ENCODE results near the gene CDC42BPB. TPM values are rescaled to one million over a fixed set of nuclear protein-coding genes. Genes with fewer than 3 reads are reported as not detected.

The CDC42BPB gene
- polyA plus RNA-seq, 3 donors from 2014 or later, result not detected

DNA sequence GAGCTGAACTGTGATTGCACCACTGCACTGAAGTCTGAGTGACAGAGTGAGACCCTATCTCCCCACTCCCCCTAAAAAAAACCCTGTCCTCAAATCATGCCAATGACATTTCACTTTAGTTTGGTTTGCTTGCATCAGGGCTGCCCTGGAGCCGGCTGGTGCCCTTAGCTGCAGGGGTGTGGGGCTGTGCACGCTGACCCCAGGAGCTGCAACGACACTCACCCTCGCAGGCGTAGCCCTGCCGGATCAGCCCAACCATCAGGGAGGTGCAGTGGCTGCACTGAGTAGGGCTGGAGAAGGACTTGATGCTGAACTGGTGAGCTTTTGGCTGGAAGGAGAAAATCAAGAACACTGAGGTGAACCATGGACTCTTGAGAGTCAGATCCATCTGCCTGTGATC is 105.1 kb downstream of the CDC42BPB start:
- no peaks in the 10 kb centered on the region for H3K9me3 Mint-ChIP-seq
- no peak overlapping the region for H3K27ac Mint-ChIP-seq
- H3K27me3 Mint-ChIP-seq (ENCODE audit: low read depth in 3 of 3), result peaks cover 0 to 9% (median 2%) of the 10 kb centered on the region in 3 donors
- peaks cover 12 to 18% of the 10 kb centered on the region in 2 donors for H3K4me1 Mint-ChIP-seq
- H3K4me3 Mint-ChIP-seq, result no peak overlapping the region
- H3K36me3 Mint-ChIP-seq, result no peaks in the 10 kb centered on the region
- no peak for DNase-seq

DNA sequence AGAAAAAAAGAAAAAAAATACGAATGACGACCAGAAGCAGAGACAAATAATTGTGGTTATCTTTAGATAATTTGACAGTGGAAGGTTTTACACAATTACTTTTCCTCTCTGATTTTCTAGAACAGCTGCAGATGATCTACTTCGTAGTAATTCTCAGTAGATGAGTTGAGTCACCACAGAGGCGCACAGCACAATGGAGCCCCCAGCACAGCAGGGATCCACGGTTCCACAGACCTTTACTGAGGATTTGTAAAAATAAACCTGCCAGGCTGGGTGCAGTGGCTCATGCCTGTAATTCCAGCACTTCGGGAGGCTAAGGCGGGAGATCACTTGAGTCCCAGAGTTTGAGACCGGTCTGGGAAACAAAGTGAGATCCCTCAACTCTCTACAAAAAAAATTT is 105.5 kb downstream of the CDC42BPB start:
- H3K36me3 Mint-ChIP-seq, result no peaks in the 10 kb centered on the region
- no peak overlapping the region for H3K27ac Mint-ChIP-seq
- no peak overlapping the region for H3K4me3 Mint-ChIP-seq
- H3K9me3 Mint-ChIP-seq, result no peaks in the 10 kb centered on the region
- peaks cover 0 to 9% (median 2%) of the 10 kb centered on the region in 3 donors for H3K27me3 Mint-ChIP-seq (ENCODE audit: low read depth in 3 of 3)
- H3K4me1 Mint-ChIP-seq, result peaks cover 14 to 18% of the 10 kb centered on the region in 2 donors
- DNase-seq, result no peak

DNA sequence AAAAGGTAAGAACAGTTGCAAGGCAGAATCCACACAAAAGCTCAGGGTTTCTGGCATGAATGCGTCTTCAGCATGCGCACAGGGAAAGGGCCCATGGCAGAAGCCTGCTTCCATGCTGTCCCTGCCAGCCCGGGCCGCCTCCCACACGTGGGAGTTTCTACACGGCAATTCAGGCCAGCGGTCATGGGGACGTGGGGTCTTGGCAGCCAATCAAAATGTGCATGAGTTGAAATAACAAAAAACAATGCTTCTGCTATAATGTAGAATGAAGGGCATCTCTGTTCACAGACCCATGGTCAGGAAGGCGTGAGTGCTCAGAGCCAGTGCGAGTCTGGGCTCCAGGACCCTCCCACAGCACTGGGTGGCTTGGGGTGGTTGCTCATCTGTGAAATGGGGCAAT is 106.3 kb downstream of the CDC42BPB start:
- Mint-ChIP-seq H3K36me3 (no peaks in the 10 kb centered on the region), H3K27me3 (ENCODE audit: low read depth in 3 of 3) (peaks cover 0 to 9% (median 2%) of the 10 kb centered on the region in 3 donors), H3K27ac (no peak overlapping the region), H3K4me1 (peaks cover 14 to 18% of the 10 kb centered on the region in 2 donors), H3K4me3 (no peak overlapping the region), H3K9me3 (no peaks in the 10 kb centered on the region)
- DNase-seq, result no peak

DNA sequence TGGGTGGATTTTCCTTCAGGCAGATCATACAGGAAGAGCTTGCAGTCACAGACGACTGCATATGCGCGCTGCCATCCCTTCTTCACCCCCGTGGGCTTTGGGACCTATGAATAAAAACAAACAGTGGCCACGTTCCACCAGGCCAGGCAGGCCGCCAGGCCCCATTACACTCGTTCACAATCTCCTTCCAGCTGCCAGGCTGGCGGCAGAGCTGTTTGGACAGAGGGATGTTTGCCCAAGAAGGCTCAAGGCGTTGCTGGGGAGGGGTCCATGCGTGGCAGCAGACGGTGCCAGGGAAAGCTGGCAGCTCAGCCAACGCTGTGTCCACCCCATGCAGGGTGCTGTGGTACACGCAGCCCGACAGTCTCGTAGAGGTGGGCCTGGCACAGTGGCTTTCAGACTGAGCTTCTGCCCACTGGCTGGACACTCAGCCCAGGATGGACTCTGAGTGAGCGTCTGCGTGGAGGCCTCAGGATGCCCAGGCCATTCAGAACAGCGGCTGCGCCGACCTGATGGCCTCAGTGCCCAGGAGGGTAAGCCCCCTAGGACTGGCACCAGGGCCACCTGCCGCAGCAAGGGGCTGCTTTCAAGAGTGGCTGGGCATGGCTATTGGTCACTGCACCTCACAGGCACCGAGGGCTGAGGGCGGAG is 107.4 kb downstream of the CDC42BPB start:
- no peak overlapping the region for H3K4me3 Mint-ChIP-seq
- no peaks in the 10 kb centered on the region for H3K36me3 Mint-ChIP-seq
- H3K4me1 Mint-ChIP-seq, result peaks cover 14 to 18% of the 10 kb centered on the region in 2 donors

DNA sequence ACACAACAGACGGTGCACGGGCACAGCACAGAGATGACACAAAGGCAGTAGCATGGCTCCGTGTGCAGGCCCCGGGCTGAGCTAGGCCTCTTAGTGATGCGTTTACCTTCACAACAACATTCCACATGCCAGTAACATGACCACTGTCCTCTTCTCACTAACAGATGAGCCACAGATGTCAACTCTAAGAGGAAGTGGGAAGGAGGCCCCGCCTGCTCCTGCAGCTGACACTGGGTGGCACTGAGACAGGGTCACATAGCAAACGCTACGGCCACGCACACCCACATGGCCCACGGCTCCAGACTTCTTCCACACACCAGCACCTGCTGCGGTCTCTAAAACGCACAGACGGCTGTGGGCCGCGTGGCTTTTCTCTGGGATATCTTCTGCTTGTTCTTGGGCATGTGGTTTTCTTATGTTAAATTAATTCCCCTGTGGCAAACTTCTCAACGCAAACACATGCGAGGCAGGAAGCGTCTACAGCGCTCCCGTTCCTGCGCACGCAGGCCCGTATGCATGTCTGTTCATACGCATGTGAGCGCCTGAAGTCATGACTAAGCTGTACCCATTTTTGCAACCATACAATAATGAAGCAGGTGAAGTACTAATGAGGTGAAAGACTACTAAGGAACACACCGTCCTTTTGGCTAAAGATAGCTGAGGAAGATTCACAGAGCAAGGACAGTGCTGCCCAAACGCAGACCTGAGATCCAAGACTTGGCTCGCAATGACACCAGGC is 108.1 kb downstream of the CDC42BPB start:
- Mint-ChIP-seq H3K4me1 (peaks cover 14 to 18% of the 10 kb centered on the region in 2 donors), H3K27me3 (ENCODE audit: low read depth in 3 of 3) (peaks cover 0 to 9% (median 0%) of the 10 kb centered on the region in 3 donors), H3K4me3 (peak overlapping the region in 4 of 5 donors; percentile 22 to 62 (median 58))

More for the DNA sequence above, 107.4 kb downstream of the CDC42BPB start:
- Mint-ChIP-seq H3K27me3 (ENCODE audit: low read depth in 3 of 3) (peaks cover 0 to 9% (median 2%) of the 10 kb centered on the region in 3 donors), H3K9me3 (no peaks in the 10 kb centered on the region), H3K27ac (peak overlapping the region in 2 of 6 donors; percentile 34 to 36)
- DNase-seq, result no peak

DNA sequence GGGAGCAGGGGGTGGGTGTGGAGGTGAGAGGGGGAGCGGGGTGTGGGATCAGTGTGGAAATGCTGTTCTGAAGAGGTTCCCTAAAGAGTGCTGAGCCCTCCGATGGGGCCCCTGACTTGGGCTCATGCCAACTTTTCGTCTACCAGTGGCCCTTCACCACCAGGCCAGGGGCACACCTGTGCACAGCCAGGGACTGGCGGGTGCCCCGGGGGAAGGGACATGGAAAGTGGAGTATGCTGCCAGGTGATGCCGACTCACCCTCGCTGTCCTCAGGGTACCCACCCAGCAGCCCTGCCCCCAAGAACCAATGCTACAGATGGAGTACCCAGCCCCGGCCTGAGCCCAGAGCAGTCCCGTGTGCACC is 108.7 kb downstream of the CDC42BPB start:
- no peaks in the 10 kb centered on the region for H3K9me3 Mint-ChIP-seq
- H3K36me3 Mint-ChIP-seq, result no peaks in the 10 kb centered on the region

More for the DNA sequence above, 108.1 kb downstream of the CDC42BPB start:
- peak; percentile 17 to 31 (median 31) for DNase-seq
- H3K36me3 Mint-ChIP-seq, result no peaks in the 10 kb centered on the region
- no peaks in the 10 kb centered on the region for H3K9me3 Mint-ChIP-seq
- H3K27ac Mint-ChIP-seq, result peak overlapping the region in 4 of 6 donors; percentile 9 to 48 (median 40)

DNA sequence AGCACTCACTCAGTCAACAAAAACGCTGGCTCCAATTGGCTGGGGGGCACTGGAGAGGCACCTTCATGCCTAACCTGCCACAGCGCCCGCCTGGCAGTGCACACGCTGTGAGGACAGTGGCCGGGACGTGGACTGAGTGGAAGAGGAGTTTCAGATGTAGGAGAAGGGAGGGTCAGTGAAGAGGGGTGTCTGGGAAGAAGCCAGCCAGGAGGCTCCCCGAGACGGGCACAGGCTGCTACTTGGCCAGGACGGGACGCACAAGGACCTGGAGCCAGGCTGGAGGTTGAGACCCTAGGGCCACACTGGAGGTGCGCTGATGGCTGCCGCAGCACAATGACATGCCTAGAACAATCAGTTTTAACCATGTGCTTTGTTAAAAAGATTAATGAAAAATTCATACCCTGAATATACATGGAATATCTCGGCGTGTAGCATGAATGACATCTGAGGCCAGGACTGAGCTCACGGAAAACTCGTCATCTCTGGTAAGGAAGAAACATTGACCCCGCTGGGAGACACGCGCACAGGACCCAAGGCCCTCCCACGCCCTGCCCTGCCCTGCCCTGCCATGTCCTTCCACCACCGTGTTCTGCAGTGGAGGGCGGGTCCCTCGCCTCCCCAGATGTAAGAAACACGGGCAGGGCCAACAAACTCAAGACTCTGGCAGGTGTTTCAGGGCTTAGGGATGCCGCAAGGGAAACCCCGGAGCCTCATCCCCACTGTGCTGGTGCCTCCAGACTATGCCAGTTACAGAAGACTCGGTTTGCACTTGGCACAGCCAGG is 109.8 kb downstream of the CDC42BPB start:
- Mint-ChIP-seq H3K4me3 (no peak overlapping the region), H3K36me3 (no peaks in the 10 kb centered on the region), H3K27me3 (ENCODE audit: low read depth in 3 of 3) (peaks cover 0 to 7% (median 0%) of the 10 kb centered on the region in 3 donors), H3K9me3 (no peaks in the 10 kb centered on the region), H3K4me1 (peaks cover 14 to 18% of the 10 kb centered on the region in 2 donors), H3K27ac (no peak overlapping the region)
- DNase-seq, result no peak

More for the DNA sequence above, 108.7 kb downstream of the CDC42BPB start:
- H3K27me3 Mint-ChIP-seq (ENCODE audit: low read depth in 3 of 3), result peaks cover 0 to 9% (median 0%) of the 10 kb centered on the region in 3 donors
- H3K4me1 Mint-ChIP-seq, result peaks cover 14 to 18% of the 10 kb centered on the region in 2 donors
- H3K27ac Mint-ChIP-seq, result peak overlapping the region in 3 of 6 donors; percentile 9 to 48 (median 36)
- DNase-seq, result no peak
- H3K4me3 Mint-ChIP-seq, result peak overlapping the region in 3 of 5 donors; percentile 55 to 62 (median 62)

DNA sequence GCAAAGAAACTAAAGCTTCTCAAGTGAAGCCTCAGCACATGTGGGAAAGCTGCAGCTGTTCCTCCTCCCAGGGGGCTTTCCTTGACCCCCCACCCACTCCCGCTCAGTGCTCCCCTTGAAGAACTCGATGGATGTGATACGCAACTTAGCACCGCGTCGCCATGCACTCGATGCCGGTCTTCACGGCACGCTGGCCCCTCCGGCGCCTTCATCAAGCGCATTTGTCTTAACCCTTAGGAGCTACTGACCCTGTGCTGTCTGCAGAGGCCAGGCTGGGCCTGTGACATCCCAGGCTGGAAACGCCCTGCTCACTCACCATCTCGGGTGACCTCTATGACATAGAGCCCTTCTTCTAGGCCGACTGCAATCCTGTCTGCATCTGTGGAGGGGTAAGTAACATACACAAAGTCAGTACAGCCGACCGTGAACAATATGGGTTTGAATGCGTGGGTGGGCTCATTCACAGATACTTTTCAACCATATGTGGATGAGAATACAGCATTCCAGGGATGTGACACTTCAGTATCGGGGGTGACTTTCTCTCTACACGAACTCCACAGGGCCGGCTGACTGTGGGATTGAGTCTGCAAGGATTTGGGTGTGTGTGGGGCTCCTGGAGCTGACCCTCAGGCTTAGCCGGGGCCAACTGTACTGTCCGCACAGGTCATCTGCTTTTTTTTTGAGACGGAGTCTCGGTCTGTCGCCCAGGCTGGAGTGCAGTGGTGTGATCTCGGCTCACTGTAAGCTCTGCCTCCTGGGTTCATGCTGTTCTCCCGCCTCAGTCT is 111.8 kb downstream of the CDC42BPB start:
- Mint-ChIP-seq H3K36me3 (no peaks in the 10 kb centered on the region), H3K4me3 (no peak overlapping the region), H3K27ac (no peak overlapping the region), H3K27me3 (ENCODE audit: low read depth in 3 of 3) (peaks cover 0 to 3% (median 0%) of the 10 kb centered on the region in 3 donors), H3K4me1 (peaks cover 14 to 18% of the 10 kb centered on the region in 2 donors), H3K9me3 (no peaks in the 10 kb centered on the region)
- DNase-seq, result no peak

DNA sequence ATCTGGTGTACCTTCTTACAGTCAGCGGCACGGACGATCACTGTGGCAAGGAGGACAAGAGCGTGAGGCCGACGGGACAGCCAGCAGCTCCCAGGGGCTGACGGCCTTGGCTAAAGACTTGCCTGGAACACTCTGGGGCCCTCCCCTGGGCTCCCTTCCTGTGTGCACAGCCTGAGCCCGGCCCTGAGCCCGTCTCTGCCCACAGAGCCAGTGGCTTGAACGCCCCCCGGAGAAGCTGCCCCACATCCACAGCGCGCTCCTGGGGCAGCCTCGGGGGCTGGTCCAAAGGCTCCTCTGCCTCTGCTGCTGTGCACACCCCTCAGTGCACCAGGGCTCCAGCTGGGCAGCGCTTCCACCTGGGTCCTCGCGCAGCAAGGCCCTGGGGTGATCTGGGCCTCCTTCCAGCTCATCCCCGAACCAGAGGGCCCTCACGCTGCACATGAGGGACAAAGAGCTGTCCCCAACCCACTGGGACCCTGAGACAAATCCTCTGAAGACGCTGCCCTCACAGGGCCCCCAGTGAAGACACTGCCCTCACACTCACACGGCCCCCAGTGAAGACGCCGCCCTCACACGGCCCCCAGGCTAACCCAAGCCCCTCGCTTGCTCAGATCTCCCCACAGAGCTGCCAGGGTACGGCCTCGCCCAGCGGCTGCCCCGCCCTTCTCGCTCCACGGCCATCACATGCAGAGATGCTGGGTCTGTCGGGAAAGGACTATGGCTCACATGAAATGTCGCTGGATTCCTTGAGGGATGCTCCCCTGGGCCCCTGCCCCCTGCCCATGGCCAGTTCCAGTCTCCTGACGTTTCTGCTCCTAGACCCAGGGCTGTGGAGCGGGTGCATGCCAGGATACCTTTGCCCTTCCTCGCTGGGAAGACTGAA is 112.7 kb downstream of the CDC42BPB start:
- H3K27ac Mint-ChIP-seq, result no peak overlapping the region
- H3K27me3 Mint-ChIP-seq (ENCODE audit: low read depth in 3 of 3), result peaks cover 0 to 3% (median 0%) of the 10 kb centered on the region in 3 donors

DNA sequence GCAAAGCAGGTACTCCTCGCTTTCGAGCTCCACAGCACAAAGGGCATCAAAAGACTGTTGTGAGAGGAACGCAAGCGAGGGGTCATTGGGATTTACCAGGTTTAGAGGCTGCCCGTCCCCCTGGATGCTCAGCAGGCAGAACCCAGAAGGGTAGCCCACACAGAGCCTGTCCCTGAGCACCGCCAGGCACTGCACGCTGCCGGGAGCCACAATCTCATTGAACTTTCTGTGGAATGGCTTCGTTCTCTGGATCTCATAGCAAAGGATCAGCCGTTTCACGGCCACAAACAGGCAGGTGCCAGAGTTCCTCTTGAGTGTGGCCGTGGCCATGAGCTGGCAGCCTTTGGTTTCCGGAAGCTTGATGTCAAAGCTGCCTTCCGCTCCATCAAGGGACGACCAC is 113.4 kb downstream of the CDC42BPB start:
- no peaks in the 10 kb centered on the region for H3K36me3 Mint-ChIP-seq
- no peak for DNase-seq
- H3K4me3 Mint-ChIP-seq, result no peak overlapping the region
- peaks cover 8 to 10% of the 10 kb centered on the region in 2 donors for H3K4me1 Mint-ChIP-seq
- no peaks in the 10 kb centered on the region for H3K9me3 Mint-ChIP-seq
- no peaks in the 10 kb centered on the region for H3K27me3 Mint-ChIP-seq (ENCODE audit: low read depth in 3 of 3)
- H3K27ac Mint-ChIP-seq, result no peak overlapping the region

More for the DNA sequence above, 112.7 kb downstream of the CDC42BPB start:
- Mint-ChIP-seq H3K4me3 (no peak overlapping the region), H3K36me3 (no peaks in the 10 kb centered on the region), H3K9me3 (no peaks in the 10 kb centered on the region), H3K4me1 (peaks cover 14 to 17% of the 10 kb centered on the region in 2 donors)
- DNase-seq, result no peak

DNA sequence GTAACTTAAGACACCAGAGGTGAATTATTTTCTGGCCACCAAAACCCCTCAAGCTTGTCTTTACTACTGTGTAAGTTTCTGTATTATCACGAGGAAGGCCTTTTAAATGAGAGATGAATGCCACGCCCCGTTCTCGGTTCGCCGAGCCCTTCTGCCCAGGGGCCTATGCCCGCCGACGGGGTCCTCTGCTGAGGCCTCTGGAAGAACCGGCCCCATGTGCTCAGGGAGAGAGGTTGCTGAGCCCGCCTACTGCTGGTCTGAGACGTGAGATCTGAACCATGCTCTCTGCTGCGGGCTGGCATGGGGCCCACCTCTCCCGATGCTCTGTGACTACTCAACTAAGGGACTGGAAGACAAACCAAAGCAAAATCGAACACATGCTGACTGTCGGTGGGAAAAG is 113.9 kb downstream of the CDC42BPB start:
- Mint-ChIP-seq H3K4me3 (no peak overlapping the region), H3K4me1 (peaks cover 4 to 6% of the 10 kb centered on the region in 2 donors), H3K9me3 (no peaks in the 10 kb centered on the region), H3K36me3 (no peaks in the 10 kb centered on the region), H3K27me3 (ENCODE audit: low read depth in 3 of 3) (no peaks in the 10 kb centered on the region), H3K27ac (no peak overlapping the region)
- no peak for DNase-seq

DNA sequence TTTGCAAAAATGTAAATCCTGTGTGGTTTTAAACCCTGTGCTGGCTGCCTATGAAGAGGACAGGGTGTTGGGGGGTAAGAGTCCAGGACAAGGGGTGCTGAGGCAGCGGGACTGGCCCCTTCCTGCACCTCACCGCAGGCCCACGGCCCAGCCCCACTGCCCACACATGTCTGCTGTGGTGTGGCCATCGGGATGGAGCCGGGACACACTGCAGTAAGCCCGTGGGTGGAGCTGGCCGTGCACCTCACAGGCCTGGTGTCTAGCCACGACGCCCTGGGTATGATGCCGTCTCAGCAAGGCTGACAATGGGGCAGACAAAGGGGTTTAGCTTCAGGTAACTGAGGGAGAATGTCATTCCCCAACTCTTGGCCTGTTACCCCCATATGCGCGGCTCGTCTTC is 115.3 kb downstream of the CDC42BPB start:
- no peaks in the 10 kb centered on the region for H3K36me3 Mint-ChIP-seq
- H3K4me3 Mint-ChIP-seq, result no peak overlapping the region
- no peaks in the 10 kb centered on the region for H3K27me3 Mint-ChIP-seq (ENCODE audit: low read depth in 3 of 3)
- DNase-seq, result no peak
- H3K4me1 Mint-ChIP-seq, result no peaks in the 10 kb centered on the region
- H3K9me3 Mint-ChIP-seq, result no peaks in the 10 kb centered on the region
- H3K27ac Mint-ChIP-seq, result no peak overlapping the region
